Esophagus squamous epithelium (tissue), 4 donors: Measurements from ENCODE around the gene RFTN2.

Source experiments
- CTCF ChIP-seq, 6 experiments: fragments of 450-650 bp in 4 of 6; fragments of 200-600 bp in 2 of 6; sonication (generic) in 2 of 6; IDR thresholded peaks; one replicate each; pipeline ENCODE4 v1.5.1; 2016 to 2019; ENCODE audit warnings: antibody characterized with exemption in 6 of 6, mild to moderate bottlenecking in 4 of 6, moderate library complexity in 4 of 6
- POLR2A ChIP-seq, 4 donors: fragments of 450-650 bp; IDR thresholded peaks; one replicate each; pipeline ENCODE4 v1.6.1; 2017; ENCODE audit warnings: antibody characterized with exemption in 4 of 4, mild to moderate bottlenecking in 4 of 4, moderate library complexity in 3 of 4

- no peak for TF ChIP-seq CTCF (IDR thresholded peaks at IDR 0.05)
- TF ChIP-seq POLR2A (IDR thresholded peaks at IDR 0.05), result no peak
Observed at GRCh38 chr2:197628043-197628500, 47.3 kb downstream of the RFTN2 start.
